Keratinocyte (primary cell): Measurements from ENCODE around the gene DNPH1. TPM values are rescaled to one million over a fixed set of nuclear protein-coding genes. Genes with fewer than 3 reads are reported as not detected.
A peak's percentile ranks its signal among the peaks of the same experiment; 100 is the strongest.

Experiments used
- DNase-seq: peaks from one replicate; pipeline ENCODE4 v3.0.0-alpha.2; 2011; ENCODE audit warnings: low read depth, missing footprints, low spot score
- FAIRE-seq: peaks from 2 replicates; lab custom pipeline; 2011; peaks lifted over from hg19 to GRCh38; lab: Jason Lieb, UNC
- H2AFZ ChIP-seq: 2 replicates; pipeline ENCODE4 v1.6.0; 2012; ENCODE audit warnings: low read length, control low read depth, inconsistent platforms; ENCODE audit not compliant: control insufficient read depth
- H3K27ac ChIP-seq: 2 replicates; pipeline ENCODE4 v1.5.1; 2011; ENCODE audit warnings: low read length; ENCODE audit not compliant: control insufficient read depth, insufficient read depth
- H3K27me3 ChIP-seq: 3 replicates; pipeline ENCODE4 v1.6.0; 2011; ENCODE audit warnings: low read length; ENCODE audit not compliant: control insufficient read depth, insufficient read depth; ENCODE audit errors: extremely low read depth
- H3K36me3 ChIP-seq, 2 experiments: 2 replicates in 1 of 2; 3 replicates in 1 of 2; pipeline ENCODE4 v1.5.1; 2011; ENCODE audit warnings: low read length in 2 of 2, mild to moderate bottlenecking in 1 of 2; ENCODE audit not compliant: control insufficient read depth in 2 of 2, insufficient read depth in 2 of 2; ENCODE audit errors: extremely low read depth in 1 of 2
- H3K4me1 ChIP-seq: 3 replicates; pipeline ENCODE4 v1.5.1; 2011; ENCODE audit warnings: low read length; ENCODE audit not compliant: control insufficient read depth, insufficient read depth; ENCODE audit errors: extremely low read depth
- H3K4me2 ChIP-seq: 3 replicates; pipeline ENCODE4 v1.6.0; 2011; ENCODE audit warnings: low read depth, low read length; ENCODE audit not compliant: control insufficient read depth, insufficient read depth; ENCODE audit errors: extremely low read depth
- H3K4me3 ChIP-seq, 3 experiments: fragments of 200-600 bp in 1 of 3; sonication (generic) in 1 of 3; 2 replicates in 2 of 3; 3 replicates in 1 of 3; pipeline ENCODE4 v1.5.1; 2011 to 2016; ENCODE audit warnings: low read length in 3 of 3, mild to moderate bottlenecking in 3 of 3, control low read depth in 2 of 3, inconsistent platforms in 1 of 3, low read depth in 1 of 3, mixed read lengths in 1 of 3, mixed run types in 1 of 3, moderate library complexity in 1 of 3; ENCODE audit not compliant: control insufficient read depth in 2 of 3, insufficient read depth in 2 of 3; ENCODE audit errors: extremely low read depth in 1 of 3
- H3K79me2 ChIP-seq: 2 replicates; pipeline ENCODE4 v1.6.0; 2012; ENCODE audit warnings: low read length; ENCODE audit not compliant: control insufficient read depth, insufficient read depth
- H3K9ac ChIP-seq: 3 replicates; pipeline ENCODE4 v1.6.0; 2011; ENCODE audit warnings: low read length; ENCODE audit not compliant: control insufficient read depth, insufficient read depth; ENCODE audit errors: extremely low read depth
- H3K9me1 ChIP-seq: 3 replicates; pipeline ENCODE4 v1.6.0; 2011; ENCODE audit warnings: low read length; ENCODE audit not compliant: control insufficient read depth, insufficient read depth; ENCODE audit errors: extremely low read depth
- H3K9me3 ChIP-seq: 2 replicates; pipeline ENCODE4 v1.5.1; 2012; ENCODE audit warnings: low read depth, low read length; ENCODE audit not compliant: control insufficient read depth
- H4K20me1 ChIP-seq: 3 replicates; pipeline ENCODE4 v1.6.0; 2011; ENCODE audit warnings: low read length; ENCODE audit not compliant: control insufficient read depth, insufficient read depth; ENCODE audit errors: extremely low read depth
- EZH2 ChIP-seq: IDR thresholded peaks from one replicate; pipeline ENCODE4 v1.6.1; 2012; ENCODE audit warnings: inconsistent platforms, mild to moderate bottlenecking, low read length, moderate library complexity
- dilution Hi-C: fragments of 300-500 bp; cut with MboI; formaldehyde crosslinking; loops from one replicate; pipeline ENCODE4 v1.7.0; 2020; ENCODE audit warnings: low sequenced_read_pairs; ENCODE audit not compliant: extremely low pct_ligation_motif_present
- polyA plus RNA-seq, 5 experiments: library from polyadenylated mRNA; depleted of rRNA in 3 of 5; stranded (reverse) in 3 of 5; stranded (forward) in 1 of 5; unstranded in 1 of 5; fragments of >200 nt; gene quantifications; 1 replicate in 1 of 5; 2 replicates in 3 of 5; 3 replicates in 1 of 5; pipeline versions ENCODE4 v1.2.1 to v1.2.3, GENCODE V29; 2011 to 2012; ENCODE audit warnings: missing spikeins in 2 of 5, low read depth in 1 of 5, low replicate concordance in 1 of 5
- TF ChIP-seq, protein P1 (sequence below), 3 experiments: IDR thresholded peaks in 1 of 3; conservative IDR thresholded peaks in 1 of 3; optimal IDR thresholded peaks in 1 of 3; 2 replicates in 2 of 3; 3 replicates in 1 of 3; pipeline versions ENCODE3 to v1.5.1; 2011; ENCODE audit warnings: low read length in 3 of 3, mild to moderate bottlenecking in 3 of 3, moderate library complexity in 2 of 3, control low read depth in 1 of 3, inconsistent platforms in 1 of 3; ENCODE audit not compliant: insufficient read depth in 2 of 3; ENCODE audit errors: extremely low read depth in 1 of 3

DNPH1 gene
- polyA plus RNA-seq, 1 donor (not counting 4 experiments of a cell fraction or from before 2014, with no cell fraction given), result 73.9 TPM

DNA sequence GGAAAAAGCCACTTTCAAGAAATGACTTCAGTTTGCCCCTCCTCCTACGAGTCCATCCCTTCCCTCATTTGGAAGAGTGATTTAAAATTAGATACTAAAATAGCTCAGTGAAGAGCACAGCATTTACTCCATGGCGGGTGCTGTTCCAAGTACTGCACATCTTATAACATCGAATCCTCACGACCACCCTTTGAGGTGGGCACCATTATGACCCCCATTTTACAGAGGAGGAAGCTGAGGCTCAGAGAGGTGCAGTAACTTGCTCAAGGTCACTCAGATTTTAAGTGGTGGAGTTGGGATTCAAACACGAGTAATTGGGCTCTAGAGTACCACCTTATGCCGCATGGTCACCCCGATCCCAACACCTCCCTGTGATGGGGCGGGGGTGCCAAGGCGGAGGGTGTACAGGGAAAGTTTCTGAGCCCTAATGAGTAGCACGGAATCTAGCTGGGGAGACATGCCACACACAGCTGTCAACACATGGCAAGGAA is 39.5 kb upstream of the DNPH1 start:
- TF ChIP-seq EZH2, result no peak
- no peak overlapping the region for H3K27ac ChIP-seq
- no peak overlapping the region for H2AFZ ChIP-seq

GRCh38 chr6:43268355-43268700 is 39.0 kb upstream of the DNPH1 start:
- Histone ChIP-seq H4K20me1 (no peaks in the 10 kb centered on the region), H3K4me1 (peaks cover 5% of the 10 kb centered on the region), H3K27ac (no peak overlapping the region), H3K9me1 (no peaks in the 10 kb centered on the region), H3K4me3 (no peak overlapping the region), H3K27me3 (peaks cover 29% of the 10 kb centered on the region), H3K9me3 (no peaks in the 10 kb centered on the region), H3K9ac (no peak overlapping the region), H2AFZ (no peak overlapping the region), H3K4me2 (no peak overlapping the region), H3K36me3 (no peaks in the 10 kb centered on the region), H3K79me2 (no peaks in the 10 kb centered on the region)
- DNase-seq (no peak), FAIRE-seq (no peak)
- TF ChIP-seq EZH2, result no peak
- dilution Hi-C loops, result no loop called here

More for the DNA sequence above, 39.5 kb upstream of the DNPH1 start:
- H3K9me3 ChIP-seq, result no peaks in the 10 kb centered on the region
- no peaks in the 10 kb centered on the region for H4K20me1 ChIP-seq
- no peaks in the 10 kb centered on the region for H3K9me1 ChIP-seq
- no peaks in the 10 kb centered on the region for H3K36me3 ChIP-seq
- H3K9ac ChIP-seq, result no peak overlapping the region
- peak overlapping the region; percentile 82 for H3K4me2 ChIP-seq
- peaks cover 5% of the 10 kb centered on the region for H3K4me1 ChIP-seq
- dilution Hi-C loops, result no loop called here
- H3K4me3 ChIP-seq, result no peak overlapping the region
- peaks cover 33% of the 10 kb centered on the region for H3K27me3 ChIP-seq
- DNase-seq (no peak), FAIRE-seq (no peak)
- no peaks in the 10 kb centered on the region for H3K79me2 ChIP-seq

- H4K20me1 ChIP-seq, result no peaks in the 10 kb centered on the region
- peaks cover 25% of the 10 kb centered on the region for H3K27me3 ChIP-seq
- FAIRE-seq (no peak), DNase-seq (no peak)
- no peaks in the 10 kb centered on the region for H3K36me3 ChIP-seq
- H3K9me1 ChIP-seq, result no peaks in the 10 kb centered on the region
- dilution Hi-C loops, result no loop called here
- H3K27ac ChIP-seq, result no peak overlapping the region
- H3K4me3 ChIP-seq, result no peak overlapping the region
- no peak overlapping the region for H3K4me2 ChIP-seq
- no peak overlapping the region for H3K9ac ChIP-seq
- H3K79me2 ChIP-seq, result no peaks in the 10 kb centered on the region
- H2AFZ ChIP-seq, result no peak overlapping the region
- H3K4me1 ChIP-seq, result peaks cover 5% of the 10 kb centered on the region
- no peaks in the 10 kb centered on the region for H3K9me3 ChIP-seq
- no peak for TF ChIP-seq EZH2
- TF ChIP-seq, protein P1, sequence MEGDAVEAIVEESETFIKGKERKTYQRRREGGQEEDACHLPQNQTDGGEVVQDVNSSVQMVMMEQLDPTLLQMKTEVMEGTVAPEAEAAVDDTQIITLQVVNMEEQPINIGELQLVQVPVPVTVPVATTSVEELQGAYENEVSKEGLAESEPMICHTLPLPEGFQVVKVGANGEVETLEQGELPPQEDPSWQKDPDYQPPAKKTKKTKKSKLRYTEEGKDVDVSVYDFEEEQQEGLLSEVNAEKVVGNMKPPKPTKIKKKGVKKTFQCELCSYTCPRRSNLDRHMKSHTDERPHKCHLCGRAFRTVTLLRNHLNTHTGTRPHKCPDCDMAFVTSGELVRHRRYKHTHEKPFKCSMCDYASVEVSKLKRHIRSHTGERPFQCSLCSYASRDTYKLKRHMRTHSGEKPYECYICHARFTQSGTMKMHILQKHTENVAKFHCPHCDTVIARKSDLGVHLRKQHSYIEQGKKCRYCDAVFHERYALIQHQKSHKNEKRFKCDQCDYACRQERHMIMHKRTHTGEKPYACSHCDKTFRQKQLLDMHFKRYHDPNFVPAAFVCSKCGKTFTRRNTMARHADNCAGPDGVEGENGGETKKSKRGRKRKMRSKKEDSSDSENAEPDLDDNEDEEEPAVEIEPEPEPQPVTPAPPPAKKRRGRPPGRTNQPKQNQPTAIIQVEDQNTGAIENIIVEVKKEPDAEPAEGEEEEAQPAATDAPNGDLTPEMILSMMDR (optimal IDR thresholded peaks at IDR 0.05 in 1 of 3, IDR thresholded peaks at IDR 0.05 in 1 of 3, conservative IDR thresholded peaks at IDR 0.05 in 1 of 3; ENCODE audit: extremely low read depth in 1 of 3, insufficient read depth in 2 of 3, low read length in 3 of 3), result no peak
Measured at GRCh38 chr6:43267619-43268354, 38.5 kb upstream of the DNPH1 start.
